NB4 (cell line): ENCODE data around the gene MYCL.
A peak's percentile ranks its signal among the peaks of the same experiment; 100 is the strongest.
"Not testable (repeated sequence)": the region's sequence is repeated elsewhere in the genome, so short reads cannot be mapped to it uniquely, and the experiment has no call there.

Source experiments
- DNase-seq: peaks from one replicate; pipeline ENCODE4 v3.0.0; 2010; ENCODE audit warnings: low read depth
- H3K4me3 ChIP-seq: one replicate; pipeline ENCODE4 v1.5.1; 2011; ENCODE audit warnings: mild to moderate bottlenecking, low read depth, low read length, moderate library complexity
- MYC ChIP-seq: IDR thresholded peaks from 2 replicates; pipeline ENCODE4 v1.6.1; 2011; ENCODE audit warnings: low read depth, low read length
- POLR2A ChIP-seq: IDR thresholded peaks from 2 replicates; pipeline ENCODE4 v1.6.1; 2011; ENCODE audit warnings: mild to moderate bottlenecking; ENCODE audit not compliant: insufficient read length; ENCODE audit errors: extremely low read depth
- TF ChIP-seq, protein P1 (sequence below): IDR thresholded peaks from 2 replicates; pipeline ENCODE4 v1.6.1; 2011; ENCODE audit warnings: low read depth, low read length
- TF ChIP-seq, protein P2 (sequence below): IDR thresholded peaks from one replicate; pipeline ENCODE4 v1.5.1; 2012; ENCODE audit warnings: low read depth, low read length

Gene MYCL

GRCh38 chr1:39925721-39926342, 24.1 kb upstream of the MYCL start:
- DNase-seq = peak; percentile 24
- TF ChIP-seq, protein P1, sequence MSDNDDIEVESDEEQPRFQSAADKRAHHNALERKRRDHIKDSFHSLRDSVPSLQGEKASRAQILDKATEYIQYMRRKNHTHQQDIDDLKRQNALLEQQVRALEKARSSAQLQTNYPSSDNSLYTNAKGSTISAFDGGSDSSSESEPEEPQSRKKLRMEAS = no peak
- no peak for TF ChIP-seq POLR2A
- no peak for TF ChIP-seq MYC
- TF ChIP-seq, protein P2, sequence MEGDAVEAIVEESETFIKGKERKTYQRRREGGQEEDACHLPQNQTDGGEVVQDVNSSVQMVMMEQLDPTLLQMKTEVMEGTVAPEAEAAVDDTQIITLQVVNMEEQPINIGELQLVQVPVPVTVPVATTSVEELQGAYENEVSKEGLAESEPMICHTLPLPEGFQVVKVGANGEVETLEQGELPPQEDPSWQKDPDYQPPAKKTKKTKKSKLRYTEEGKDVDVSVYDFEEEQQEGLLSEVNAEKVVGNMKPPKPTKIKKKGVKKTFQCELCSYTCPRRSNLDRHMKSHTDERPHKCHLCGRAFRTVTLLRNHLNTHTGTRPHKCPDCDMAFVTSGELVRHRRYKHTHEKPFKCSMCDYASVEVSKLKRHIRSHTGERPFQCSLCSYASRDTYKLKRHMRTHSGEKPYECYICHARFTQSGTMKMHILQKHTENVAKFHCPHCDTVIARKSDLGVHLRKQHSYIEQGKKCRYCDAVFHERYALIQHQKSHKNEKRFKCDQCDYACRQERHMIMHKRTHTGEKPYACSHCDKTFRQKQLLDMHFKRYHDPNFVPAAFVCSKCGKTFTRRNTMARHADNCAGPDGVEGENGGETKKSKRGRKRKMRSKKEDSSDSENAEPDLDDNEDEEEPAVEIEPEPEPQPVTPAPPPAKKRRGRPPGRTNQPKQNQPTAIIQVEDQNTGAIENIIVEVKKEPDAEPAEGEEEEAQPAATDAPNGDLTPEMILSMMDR = no peak
- no peak overlapping the region for H3K4me3 ChIP-seq

- no peak overlapping the region for H3K4me3 ChIP-seq
- no peak for DNase-seq
Measured at GRCh38 chr1:39922251-39922688, 20.6 kb upstream of the MYCL start.

DNA sequence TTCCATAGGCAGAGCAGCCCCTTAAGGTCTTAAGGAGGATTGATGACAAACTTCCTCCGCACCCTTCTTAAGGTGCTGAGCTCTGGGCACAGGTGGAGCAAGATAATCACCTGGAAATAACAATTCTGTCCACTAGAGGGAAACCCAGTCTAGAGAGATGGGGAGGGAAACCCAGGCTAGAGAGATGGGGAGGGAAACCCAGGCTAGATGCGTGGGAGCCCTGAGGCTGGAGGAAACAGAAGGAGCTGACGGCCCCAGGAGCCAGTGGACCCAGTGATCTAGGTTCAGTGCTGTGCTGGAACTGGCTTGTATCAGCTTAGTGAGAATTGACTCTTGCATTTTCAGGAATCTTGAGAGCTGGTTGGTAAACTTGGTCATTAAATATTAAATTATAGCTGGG, 17.8 kb upstream of the MYCL start:
- H3K4me3 ChIP-seq = no peak overlapping the region
- DNase-seq = peak; percentile 82
- TF ChIP-seq MYC (no peak), POLR2A (no peak)
- TF ChIP-seq, protein P2 = peak; percentile 55
- TF ChIP-seq, protein P1 = no peak

More at GRCh38 chr1:39922251-39922688, 20.6 kb upstream of the MYCL start:
- TF ChIP-seq, protein P2 = no peak
- no peak for TF ChIP-seq POLR2A
- no peak for TF ChIP-seq MYC
- TF ChIP-seq, protein P1 = no peak

DNA sequence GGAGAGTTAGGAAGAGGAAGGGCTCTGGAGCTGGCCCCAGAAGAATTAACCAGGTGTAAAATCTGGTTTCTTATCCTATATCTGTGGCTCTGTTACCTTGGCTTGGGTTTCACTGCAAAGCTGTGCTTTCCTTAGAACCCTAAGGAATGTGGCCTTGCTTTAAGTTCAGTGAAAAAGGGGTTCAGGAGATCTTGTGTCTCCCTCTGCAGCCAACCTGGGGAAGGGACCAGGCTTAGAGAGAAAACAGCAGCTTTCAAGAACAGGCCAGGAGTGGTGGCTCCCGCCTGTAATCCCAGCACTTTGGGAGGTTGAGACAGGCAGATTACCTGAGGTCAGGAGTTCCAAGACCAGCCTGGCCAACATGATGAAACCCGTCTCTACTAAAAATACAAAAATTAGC, 16.1 kb upstream of the MYCL start:
- TF ChIP-seq MYC (no peak), POLR2A (no peak)
- TF ChIP-seq, protein P2 = no peak
- TF ChIP-seq, protein P1 = no peak
- DNase-seq = no peak
- H3K4me3 ChIP-seq = no peak overlapping the region

DNA sequence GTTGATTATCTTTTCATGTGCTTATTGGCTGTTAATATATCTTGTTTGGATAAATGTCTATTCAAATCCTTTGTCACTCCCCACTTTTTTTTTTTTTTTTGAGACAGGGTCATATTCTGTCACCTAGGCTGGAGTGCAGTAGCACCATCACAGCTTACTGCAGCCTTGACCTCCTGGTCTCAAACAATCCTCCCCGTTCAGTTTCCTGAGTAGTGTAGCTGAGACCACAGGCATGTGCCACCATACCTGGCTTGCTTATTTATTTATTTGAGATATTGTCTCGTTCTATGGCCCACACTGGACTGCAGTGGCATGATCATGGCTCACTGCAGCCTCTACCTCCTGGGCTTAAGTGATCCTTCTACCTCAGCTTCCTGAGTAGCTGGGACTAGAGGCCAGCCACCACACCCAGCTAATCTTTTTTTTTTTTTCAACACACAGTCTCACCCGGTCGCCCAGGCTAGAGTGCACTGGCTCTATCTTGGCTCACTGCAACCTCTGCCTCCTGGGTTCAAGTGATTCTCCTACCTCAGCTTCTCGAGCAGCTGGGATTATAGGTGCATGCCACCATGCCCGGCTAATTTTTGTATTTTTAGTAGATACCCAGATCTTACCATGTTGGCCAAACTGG, 13.9 kb upstream of the MYCL start:
- no peak overlapping the region for H3K4me3 ChIP-seq
- TF ChIP-seq, protein P1 = no peak
- TF ChIP-seq POLR2A = no peak
- TF ChIP-seq, protein P2 = no peak
- no peak for DNase-seq

GRCh38 chr1:39913136-39913535, 11.4 kb upstream of the MYCL start:
- H3K4me3 ChIP-seq, DNase-seq: not testable (repeated sequence)
